Smooth muscle cell (in vitro differentiated cells): ENCODE results near the gene SH3D19. TPM values are rescaled to one million over a fixed set of nuclear protein-coding genes. Genes with fewer than 3 reads are reported as not detected.

ENCODE experiments used
- DNase-seq: peaks from one replicate; lab custom pipeline; 2025; ENCODE audit not compliant: unreplicated experiment; lab: John Stamatoyannopoulos, UW
- H2AFZ ChIP-seq: fragments of 200-600 bp; sonication (generic); 2 replicates; pipeline ENCODE4 v1.6.0; 2016; ENCODE audit warnings: antibody characterized with exemption, low read depth, mild to moderate bottlenecking
- H3F3A ChIP-seq: fragments of 200-600 bp; sonication (generic); 2 replicates; pipeline ENCODE4 v1.6.0; 2017; ENCODE audit warnings: antibody characterized with exemption, low read depth
- H3K27ac ChIP-seq: fragments of 200-600 bp; sonication (generic); 2 replicates; pipeline ENCODE4 v1.5.1; 2016; ENCODE audit warnings: low read depth, mild to moderate bottlenecking
- H3K27me3 ChIP-seq: fragments of 200-600 bp; sonication (generic); 2 replicates; pipeline ENCODE4 v1.6.1; 2016; ENCODE audit warnings: low read depth, mild to moderate bottlenecking
- H3K36me3 ChIP-seq: fragments of 200-600 bp; sonication (generic); 2 replicates; pipeline ENCODE4 v1.5.1; 2016; ENCODE audit warnings: low read depth
- H3K4me1 ChIP-seq: fragments of 200-600 bp; sonication (generic); 2 replicates; pipeline ENCODE4 v1.5.1; 2016; ENCODE audit warnings: low read depth
- H3K4me2 ChIP-seq: fragments of 200-600 bp; sonication (generic); 2 replicates; pipeline ENCODE4 v1.6.0; 2016; ENCODE audit warnings: mild to moderate bottlenecking
- H3K4me3 ChIP-seq: fragments of 200-600 bp; sonication (generic); 2 replicates; pipeline ENCODE4 v1.5.1; 2016; ENCODE audit warnings: mild to moderate bottlenecking
- H3K79me2 ChIP-seq: fragments of 200-600 bp; sonication (generic); 2 replicates; pipeline ENCODE4 v1.6.0; 2016; ENCODE audit warnings: low read depth, mild to moderate bottlenecking
- H3K9ac ChIP-seq: fragments of 200-600 bp; sonication (generic); 2 replicates; pipeline ENCODE4 v1.6.0; 2016; ENCODE audit warnings: low read depth
- H3K9me3 ChIP-seq: fragments of 200-600 bp; sonication (generic); replicated peaks from 2 replicates; pipeline ENCODE4 v1.5.1; 2016; ENCODE audit warnings: low read depth
- H4K20me1 ChIP-seq: fragments of 200-600 bp; sonication (generic); 2 replicates; pipeline ENCODE4 v1.6.0; 2016; ENCODE audit warnings: low read depth
- CTCF ChIP-seq: fragments of 200-600 bp; sonication (generic); IDR thresholded peaks from 2 replicates; pipeline ENCODE4 v1.5.1; 2017; ENCODE audit warnings: borderline replicate concordance, mild to moderate bottlenecking, antibody characterized with exemption; ENCODE audit not compliant: insufficient read depth, poor library complexity, severe bottlenecking
- WGBS: methylation state at CpG from one replicate; pipeline ENCODE4 v1.1.7; 2016; ENCODE audit warnings: low lambda C conversion rate; 5-methylcytosine and 5-hydroxymethylcytosine counted together
- polyA plus RNA-seq: library from polyadenylated mRNA; unstranded; fragments of >200 nt; fragmentation: Nextera tagmentation; extraction: Ambion mirVana; gene quantifications from 2 replicates; pipeline ENCODE4 v1.2.1, GENCODE V29; 2016
- total RNA-seq: library from RNA; depleted of rRNA; stranded (reverse); fragments of >200 nt; gene quantifications from 2 replicates; pipeline ENCODE4 v1.2.3, GENCODE V29; 2014

The SH3D19 gene
- total and polyA plus RNA-seq, 2 experiments from 2014 or later, result 7.9 to 20.3 TPM

DNA sequence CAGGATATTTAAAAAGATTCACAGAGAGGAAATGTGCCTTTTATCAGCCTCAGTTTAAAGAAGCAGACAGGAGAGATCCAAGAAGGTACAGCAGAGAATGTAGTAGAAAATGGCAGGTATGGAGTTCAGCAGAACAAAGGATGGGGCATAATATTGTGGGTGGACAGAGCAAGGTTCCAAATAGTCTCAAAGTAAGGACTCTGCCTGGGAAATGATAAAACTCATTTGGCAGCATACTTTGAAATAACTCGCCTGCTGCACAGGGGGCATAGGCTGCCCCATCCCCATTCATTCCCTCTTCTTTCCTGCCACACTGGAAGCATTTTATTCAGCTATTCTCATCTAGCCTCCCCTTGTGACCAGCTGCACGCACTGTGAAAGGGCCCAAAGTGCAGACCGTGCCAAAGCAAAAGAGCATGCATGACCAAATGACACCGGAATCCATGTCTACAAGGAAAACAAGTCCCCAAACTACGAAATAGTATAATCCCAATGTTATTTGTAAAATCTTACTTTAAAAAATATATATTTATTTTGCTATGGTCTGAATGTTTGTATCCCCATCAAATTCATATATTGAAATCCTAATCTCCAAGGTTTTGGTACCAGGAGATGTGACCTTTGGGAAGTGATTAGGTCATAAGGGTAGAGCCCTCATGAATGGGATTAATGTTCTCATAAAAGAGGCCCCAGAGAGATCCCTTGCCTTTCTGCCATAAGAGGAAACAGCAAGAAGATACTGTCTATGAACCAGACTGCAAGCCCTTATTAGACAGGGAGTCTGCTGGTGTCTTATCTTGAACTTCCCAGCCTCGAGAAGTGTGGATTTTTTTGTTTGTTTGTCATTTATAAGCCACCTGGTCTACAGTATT lies 125.8 kb downstream of the SH3D19 start:
- H3K36me3 ChIP-seq, result no peaks in the 10 kb centered on the region
- no peak overlapping the region for H2AFZ ChIP-seq
- peak overlapping the region; percentile 6 for H3K4me2 ChIP-seq
- WGBS, result 81% methylated on average over 6 of the region's 6 CpGs
- no peaks in the 10 kb centered on the region for H3K9me3 ChIP-seq
- no peak for DNase-seq
- peak overlapping the region; percentile 19 for H3K27ac ChIP-seq
- peaks cover 17% of the 10 kb centered on the region for H3K4me1 ChIP-seq
- H3F3A ChIP-seq, result no peaks in the 10 kb centered on the region
- no peak for TF ChIP-seq CTCF
- H3K79me2 ChIP-seq, result peaks cover 7% of the 10 kb centered on the region
- H3K27me3 ChIP-seq, result no peaks in the 10 kb centered on the region
- no peak overlapping the region for H3K9ac ChIP-seq
- H3K4me3 ChIP-seq, result no peak overlapping the region
- no peaks in the 10 kb centered on the region for H4K20me1 ChIP-seq

DNA sequence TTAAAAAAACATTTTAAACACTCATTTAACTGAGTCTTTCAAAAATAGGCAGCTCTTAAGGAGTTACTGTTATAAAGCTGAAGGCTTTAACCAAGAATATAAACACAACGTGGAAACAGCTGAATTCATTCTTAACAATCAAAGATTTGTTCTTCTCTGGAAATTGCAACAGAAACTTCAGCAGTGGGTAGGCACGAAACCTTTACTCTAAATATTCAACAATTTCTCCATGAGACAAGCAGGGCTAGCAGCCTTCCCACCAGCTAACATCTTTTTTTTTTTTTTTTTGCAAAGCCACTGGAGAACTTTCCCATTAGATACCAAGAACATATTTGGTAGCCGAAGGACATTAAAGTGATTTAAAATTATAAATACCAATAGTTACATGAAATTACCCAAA lies 126.7 kb downstream of the SH3D19 start:
- no peaks in the 10 kb centered on the region for H4K20me1 ChIP-seq
- no peak overlapping the region for H3K4me3 ChIP-seq
- H3K36me3 ChIP-seq, result no peaks in the 10 kb centered on the region
- no peak overlapping the region for H3K9ac ChIP-seq
- peak overlapping the region; percentile 19 for H3K27ac ChIP-seq
- peak overlapping the region; percentile 27 for H2AFZ ChIP-seq
- TF ChIP-seq CTCF, result no peak
- no peaks in the 10 kb centered on the region for H3K9me3 ChIP-seq
- no peaks in the 10 kb centered on the region for H3K27me3 ChIP-seq
- H3F3A ChIP-seq, result no peaks in the 10 kb centered on the region
- no peak for DNase-seq
- H3K79me2 ChIP-seq, result peaks cover 7% of the 10 kb centered on the region
- 63% methylated on average over 3 of the region's 3 CpGs for WGBS
- peak overlapping the region; percentile 6 for H3K4me2 ChIP-seq
- H3K4me1 ChIP-seq, result peaks cover 17% of the 10 kb centered on the region

DNA sequence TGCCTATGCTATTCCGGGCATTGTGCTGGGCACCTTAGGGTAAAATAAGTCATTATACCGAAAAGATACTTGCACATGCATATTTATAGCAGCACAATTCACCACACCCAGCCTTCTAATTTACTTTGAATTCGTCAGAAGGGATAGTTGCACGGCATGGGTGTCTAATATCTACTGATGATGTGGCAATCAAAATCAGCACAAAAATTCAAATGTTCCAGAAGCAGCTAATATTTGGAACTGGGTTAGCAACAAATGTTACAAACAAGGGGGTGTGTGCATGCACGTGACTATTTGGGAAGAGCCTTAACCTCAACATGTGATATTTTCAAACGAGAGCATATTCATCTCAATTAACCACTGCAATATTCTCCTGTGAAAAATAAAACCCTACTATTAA lies 128.2 kb downstream of the SH3D19 start:
- peak overlapping the region; percentile 98 for H3K27ac ChIP-seq
- no peak for DNase-seq
- TF ChIP-seq CTCF, result no peak
- no peaks in the 10 kb centered on the region for H3F3A ChIP-seq
- no peak overlapping the region for H3K4me3 ChIP-seq
- no peaks in the 10 kb centered on the region for H3K36me3 ChIP-seq
- whole genome bisulfite sequencing, result 89% methylated on average over 6 of the region's 6 CpGs
- H4K20me1 ChIP-seq, result no peaks in the 10 kb centered on the region
- H3K4me2 ChIP-seq, result no peak overlapping the region
- H3K79me2 ChIP-seq, result peaks cover 7% of the 10 kb centered on the region
- no peaks in the 10 kb centered on the region for H3K27me3 ChIP-seq
- no peak overlapping the region for H2AFZ ChIP-seq
- H3K9ac ChIP-seq, result no peak overlapping the region
- no peaks in the 10 kb centered on the region for H3K9me3 ChIP-seq
- H3K4me1 ChIP-seq, result peaks cover 17% of the 10 kb centered on the region
